ENCODE results near the gene ALOX5. TPM values are rescaled to one million over a fixed set of nuclear protein-coding genes. Genes with fewer than 3 reads are reported as not detected.

ALOX5 gene
- total RNA-seq, 2 experiments from 2014 or later: 0.25 to 0.52 TPM

Other genes starting within 250 kb of the ALOX5 start
- not detected for gene OR13A1, start 58.6 kb upstream of the ALOX5 start, total RNA-seq